GM18907 (cell line): ENCODE measurements around the gene MTOR.
"Not testable (repeated sequence)": the region's sequence is repeated elsewhere in the genome, so short reads cannot be mapped to it uniquely, and the experiment has no call there.

Experiments used
- ATAC-seq: cut with Tn5 transposase; IDR thresholded peaks from one replicate; pipeline ENCODE4 v1.9.1; 2021; ENCODE audit warnings: mild to moderate bottlenecking, moderate library complexity; ENCODE audit not compliant: unreplicated experiment

The MTOR gene

GRCh38 chr1:11126569-11126968, 135.8 kb downstream of the MTOR start:
- no peak for ATAC-seq

- no peak for ATAC-seq
Measured at GRCh38 chr1:11125931-11126330, 136.4 kb downstream of the MTOR start.

- ATAC-seq: no peak
Measured at GRCh38 chr1:11124965-11125364, 137.4 kb downstream of the MTOR start.

GRCh38 chr1:11116318-11116717, 146.0 kb downstream of the MTOR start:
- ATAC-seq: no peak

- ATAC-seq: no peak
Measured at GRCh38 chr1:11114966-11115365, 147.4 kb downstream of the MTOR start.

GRCh38 chr1:11109047-11109760, 153.1 kb downstream of the MTOR start:
- ATAC-seq: no peak

GRCh38 chr1:11107599-11107998, 154.8 kb downstream of the MTOR start:
- ATAC-seq: no peak

GRCh38 chr1:11105586-11105985, 156.8 kb downstream of the MTOR start:
- ATAC-seq: no peak

- no peak for ATAC-seq
Measured at GRCh38 chr1:11101347-11101746, 161.0 kb downstream of the MTOR start.

GRCh38 chr1:11100806-11101205, 161.5 kb downstream of the MTOR start:
- not testable (repeated sequence) for ATAC-seq

GRCh38 chr1:11100149-11100493, 162.2 kb downstream of the MTOR start:
- no peak for ATAC-seq

GRCh38 chr1:11099310-11100148, 162.8 kb downstream of the MTOR start, which contains the start of gene EXOSC10:
Gene EXOSC10 (minus strand): TSS chr1:11099869. CDS start chr1:11099831, 38 bp downstream.
- ATAC-seq: peak; percentile 92

- no peak for ATAC-seq
Measured at GRCh38 chr1:11098931-11099309, 163.4 kb downstream of the MTOR start.

- not testable (repeated sequence) for ATAC-seq
Measured at GRCh38 chr1:11083784-11084183, 178.6 kb downstream of the MTOR start.

- no peak for ATAC-seq
Measured at GRCh38 chr1:11080931-11081330, 181.4 kb downstream of the MTOR start.

- no peak for ATAC-seq
Measured at GRCh38 chr1:11078631-11079030, 183.7 kb downstream of the MTOR start.

- not testable (repeated sequence) for ATAC-seq
Measured at GRCh38 chr1:11073398-11073797, 189.0 kb downstream of the MTOR start.

GRCh38 chr1:11072216-11072917, 190.0 kb downstream of the MTOR start:
- ATAC-seq: no peak

- ATAC-seq: no peak
Measured at GRCh38 chr1:11071463-11072215, 190.7 kb downstream of the MTOR start.

GRCh38 chr1:11070876-11071275, 191.5 kb downstream of the MTOR start:
- ATAC-seq: no peak
